GM18907 (cell line): ENCODE measurements around the gene TSPAN8.
"Not testable (repeated sequence)": the region's sequence is repeated elsewhere in the genome, so short reads cannot be mapped to it uniquely, and the experiment has no call there.

Source experiments
- ATAC-seq: cut with Tn5 transposase; IDR thresholded peaks from one replicate; pipeline ENCODE4 v1.9.1; 2021; ENCODE audit warnings: mild to moderate bottlenecking, moderate library complexity; ENCODE audit not compliant: unreplicated experiment

The TSPAN8 gene

DNA sequence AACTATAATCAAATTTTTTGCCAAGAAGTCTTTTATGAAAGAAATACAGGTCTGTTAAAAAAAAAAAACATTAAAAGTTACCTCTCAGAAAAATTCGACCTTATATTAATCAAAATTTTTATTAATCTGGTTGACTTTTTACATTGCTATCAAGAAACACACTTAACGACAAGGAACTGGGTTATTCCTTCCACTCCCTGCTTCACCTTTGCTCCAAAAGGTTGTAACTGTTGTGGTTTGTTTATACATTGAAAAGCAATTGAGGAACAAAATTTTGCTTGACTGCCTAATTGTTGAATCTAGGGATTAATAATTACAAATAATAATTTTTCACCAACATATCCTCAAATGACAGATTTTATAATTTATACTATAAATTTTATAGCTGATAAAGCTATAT, 28.4 kb downstream of the TSPAN8 start:
- ATAC-seq = no peak

DNA sequence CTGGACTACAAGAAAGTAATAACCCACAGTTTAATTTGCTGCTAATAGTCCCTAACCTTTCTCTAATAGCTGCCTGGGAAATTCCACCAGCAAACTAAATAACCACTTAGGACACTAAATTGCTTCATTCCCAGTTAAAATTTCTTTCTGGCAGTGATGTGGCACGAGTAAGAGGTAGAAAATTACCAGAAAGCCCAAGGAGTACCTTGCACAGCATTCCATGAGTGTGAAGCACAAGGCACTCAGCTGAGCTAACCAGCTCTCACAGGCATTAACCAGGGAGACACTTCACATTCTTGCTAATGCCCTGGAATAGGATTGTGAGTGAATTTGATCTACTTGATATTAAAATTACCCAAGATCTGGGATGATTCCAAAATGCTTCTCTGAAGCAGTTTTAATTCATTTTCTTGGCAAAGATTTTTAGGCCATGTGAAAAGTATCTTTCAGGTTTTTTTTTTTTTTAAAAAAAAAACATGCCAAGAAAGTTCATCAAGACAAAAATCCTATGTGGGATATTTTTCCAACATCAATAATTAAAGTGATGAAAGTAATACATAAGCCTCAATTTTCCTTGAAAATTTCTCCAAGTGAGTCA, 29.5 kb downstream of the TSPAN8 start:
- ATAC-seq = no peak

DNA sequence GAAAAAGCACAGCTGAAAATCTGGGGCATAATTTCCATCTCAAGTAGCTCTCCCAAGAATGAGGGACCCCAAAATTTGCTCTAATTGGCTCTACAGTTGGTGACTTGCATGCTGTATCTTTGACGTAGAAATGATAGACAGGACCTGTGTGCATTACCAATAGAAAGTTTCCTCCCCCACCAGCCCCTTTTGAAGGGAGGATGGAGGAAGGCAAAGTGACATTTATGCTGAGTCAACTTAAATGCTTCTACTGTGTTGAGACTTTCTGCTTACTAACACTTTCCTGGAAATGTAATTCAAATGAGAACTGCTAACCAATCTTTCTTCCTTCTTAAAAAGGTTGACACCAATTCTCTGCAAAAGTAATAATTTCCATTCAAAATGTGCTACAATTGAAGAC, 31.9 kb downstream of the TSPAN8 start:
- ATAC-seq = no peak

DNA sequence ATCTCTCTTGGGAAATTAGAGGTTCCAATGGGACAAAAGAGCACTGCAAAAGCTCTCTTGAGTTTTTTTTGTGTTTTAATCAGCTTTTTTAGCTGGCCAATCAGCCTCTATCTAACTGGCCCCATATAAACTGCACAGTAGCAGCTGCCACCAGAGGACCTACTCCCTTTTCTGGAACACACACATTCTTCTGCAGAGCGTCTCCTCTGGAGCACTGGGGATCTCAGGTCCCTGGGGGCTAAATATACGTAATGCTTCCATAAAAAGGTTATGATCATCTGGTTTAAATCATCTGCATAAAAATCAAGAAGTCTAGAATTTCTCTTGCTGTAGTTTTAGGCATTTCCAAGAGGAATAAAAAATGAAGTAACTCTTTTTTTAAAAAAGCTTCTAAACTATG, 32.3 kb downstream of the TSPAN8 start:
- ATAC-seq = no peak

- ATAC-seq = no peak
These were observed 32.9 kb downstream of the TSPAN8 start for GRCh38 chr12:71124835-71125460.

DNA sequence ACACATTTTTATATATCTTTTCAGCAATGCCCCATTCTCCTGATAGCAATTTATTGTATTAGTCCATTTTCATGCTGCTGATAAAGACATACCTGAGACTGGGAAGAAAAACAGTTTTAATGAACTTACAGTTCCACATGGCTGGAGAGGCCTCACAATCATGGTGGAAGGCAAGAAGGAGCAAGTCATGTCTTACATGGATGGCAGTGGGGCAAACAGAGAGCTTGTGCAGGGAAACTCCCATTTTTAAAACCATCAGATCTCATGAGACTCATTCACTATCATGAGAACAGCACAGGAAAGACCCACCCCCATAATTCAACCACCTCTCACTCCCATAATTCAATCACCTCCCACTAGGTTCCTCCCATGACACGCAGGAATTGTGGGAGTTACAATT, 44.7 kb downstream of the TSPAN8 start:
- not testable (repeated sequence) for ATAC-seq

GRCh38 chr12:71109834-71110233, 48.0 kb downstream of the TSPAN8 start:
- no peak for ATAC-seq

DNA sequence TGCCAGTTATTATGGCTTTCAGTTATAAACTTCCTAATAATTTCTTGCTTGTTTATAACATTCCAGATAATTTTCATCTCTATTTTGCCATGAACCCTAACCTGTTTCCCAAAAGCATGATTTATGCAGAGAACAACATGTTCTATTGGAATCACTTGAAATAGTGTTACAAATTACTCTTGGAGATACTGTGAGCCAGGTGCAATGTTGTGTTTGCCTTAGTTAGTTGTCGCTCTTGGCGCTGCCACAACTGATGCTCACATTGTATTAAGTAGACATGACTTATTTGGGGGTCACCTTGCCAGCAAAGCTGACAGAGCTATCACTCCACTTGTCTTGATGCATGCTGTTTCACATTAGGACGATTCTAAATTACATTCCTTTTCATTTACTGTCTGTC, 49.4 kb downstream of the TSPAN8 start:
- ATAC-seq = no peak

DNA sequence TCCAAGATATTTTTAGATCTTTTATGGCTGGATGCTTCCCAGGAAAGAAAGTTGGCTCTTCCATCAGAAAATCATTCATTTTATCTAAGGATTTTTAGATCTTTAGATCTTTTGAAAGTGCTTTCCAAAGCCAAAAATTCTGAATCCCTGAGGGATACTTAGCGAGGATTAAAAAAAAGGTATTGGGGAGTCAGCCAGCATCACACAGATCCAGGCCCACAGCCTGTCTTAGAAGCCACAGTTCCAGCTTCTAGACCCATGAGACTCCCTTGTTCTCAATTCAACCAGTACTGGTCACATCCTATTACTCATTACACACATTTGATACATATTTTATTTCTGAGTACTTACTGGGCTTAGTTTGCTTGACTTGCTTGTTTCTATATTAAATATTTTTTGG, 49.9 kb downstream of the TSPAN8 start:
- ATAC-seq = no peak

DNA sequence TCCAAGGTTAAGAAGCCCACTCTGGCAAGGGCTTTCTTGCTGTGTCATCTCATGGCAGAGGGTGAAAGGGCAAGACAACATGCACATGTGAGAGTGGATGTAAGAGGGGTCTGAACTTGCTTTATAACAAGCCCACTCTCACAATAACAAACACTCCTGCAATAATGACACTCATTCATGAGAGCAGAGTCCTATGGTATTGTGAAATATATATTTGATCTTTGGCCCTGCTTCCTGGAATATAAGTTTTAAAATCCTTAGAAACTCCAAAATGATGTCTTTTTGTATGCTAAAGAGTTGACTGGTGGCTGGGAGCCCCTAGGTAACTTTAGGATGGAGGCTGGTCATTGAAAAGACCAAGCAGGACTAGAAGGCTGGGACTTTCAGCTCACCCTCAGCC, 51.8 kb downstream of the TSPAN8 start:
- ATAC-seq = no peak

DNA sequence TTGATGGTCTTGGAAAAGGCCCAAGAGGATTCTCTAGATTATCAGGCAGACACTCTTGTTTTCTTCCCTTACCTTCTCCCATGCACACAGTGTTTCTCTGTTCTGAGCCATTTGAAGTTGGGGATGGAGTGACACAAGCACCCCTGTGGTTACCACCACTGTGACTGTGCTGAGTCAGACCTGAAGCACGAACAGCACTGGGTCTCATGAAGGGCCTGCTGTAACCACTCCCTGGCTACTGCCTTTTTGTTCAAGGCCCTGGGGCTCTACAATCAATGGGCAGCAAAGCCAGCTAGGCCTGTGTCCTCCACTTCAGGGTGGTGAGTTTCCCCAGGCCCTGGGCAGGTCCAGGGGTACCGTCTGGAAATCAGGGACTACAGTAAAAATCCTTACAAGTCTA, 65.5 kb downstream of the TSPAN8 start:
- ATAC-seq = no peak

GRCh38 chr12:71090971-71091370, 66.8 kb downstream of the TSPAN8 start:
- ATAC-seq = no peak

DNA sequence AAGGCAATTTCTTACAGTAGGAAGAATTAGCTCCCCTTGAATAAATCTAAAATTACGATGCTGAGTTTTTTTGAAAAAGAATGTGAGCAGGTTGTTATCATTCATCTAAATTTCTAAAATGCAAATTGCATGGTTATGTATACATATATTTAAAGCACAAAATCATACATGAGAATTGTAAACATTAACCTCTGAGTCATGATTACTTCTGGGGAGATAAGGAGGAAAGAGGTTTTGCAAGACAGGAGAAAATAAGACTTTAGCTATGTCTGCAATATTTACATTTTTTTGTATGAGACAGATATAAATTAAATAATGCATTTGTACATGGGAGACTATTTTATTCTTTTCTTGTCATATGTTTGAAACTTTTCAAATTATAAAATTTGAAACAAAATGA, 72.2 kb downstream of the TSPAN8 start:
- ATAC-seq = no peak

DNA sequence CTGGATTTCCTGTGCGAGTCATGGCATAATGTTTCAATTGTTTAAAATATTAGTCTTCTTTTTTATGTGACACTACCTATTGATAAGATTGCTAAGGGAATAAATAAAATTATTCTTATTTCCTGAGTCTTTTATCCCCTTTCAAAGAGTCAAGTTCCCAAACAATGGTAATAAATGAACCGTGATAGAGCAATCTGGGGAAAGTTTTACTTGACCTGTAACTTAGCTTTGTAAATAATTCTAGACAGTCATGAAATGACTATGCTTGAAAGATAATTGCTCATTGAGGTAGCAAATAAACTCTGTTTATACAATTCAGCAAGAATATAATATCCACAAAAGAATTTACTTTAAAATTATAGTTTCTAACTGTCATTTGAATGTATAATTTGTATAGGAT, 82.1 kb downstream of the TSPAN8 start:
- no peak for ATAC-seq
